Activated gamma-delta T cell treated with Interleukin-2 at 50 U/mL for 16 hours (primary cell): ENCODE measurements around the gene USP25.

Experiments used
- DNase-seq: peaks from one replicate; pipeline ENCODE4 v3.0.0-alpha.2; 2020

USP25 gene

GRCh38 chr21:15764878-15765277, 35.1 kb downstream of the USP25 start:
- no peak for DNase-seq

GRCh38 chr21:15766952-15767603, 37.3 kb downstream of the USP25 start:
- no peak for DNase-seq

- DNase-seq: no peak
Measured at GRCh38 chr21:15768045-15768601, 38.3 kb downstream of the USP25 start.

DNA sequence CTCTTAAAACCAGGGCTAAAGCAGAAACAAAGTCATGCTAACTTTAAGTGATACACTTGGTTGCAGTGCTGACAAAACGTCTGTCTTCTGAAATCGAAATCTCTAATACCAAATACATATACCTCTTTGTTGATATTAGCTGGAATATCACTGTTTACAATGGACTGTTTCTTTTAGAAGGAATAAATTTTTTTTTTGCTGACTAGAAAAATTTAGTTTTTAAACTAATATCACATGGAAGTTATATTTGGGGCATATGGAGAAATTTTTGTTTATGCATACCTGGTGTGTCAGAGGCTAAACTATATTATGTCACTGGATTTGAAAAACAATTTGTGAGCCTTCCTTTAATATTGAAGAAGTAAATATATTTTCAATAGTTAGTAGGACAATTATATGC, 39.1 kb downstream of the USP25 start:
- DNase-seq: no peak

GRCh38 chr21:15771311-15771710, 41.5 kb downstream of the USP25 start:
- DNase-seq: no peak

DNA sequence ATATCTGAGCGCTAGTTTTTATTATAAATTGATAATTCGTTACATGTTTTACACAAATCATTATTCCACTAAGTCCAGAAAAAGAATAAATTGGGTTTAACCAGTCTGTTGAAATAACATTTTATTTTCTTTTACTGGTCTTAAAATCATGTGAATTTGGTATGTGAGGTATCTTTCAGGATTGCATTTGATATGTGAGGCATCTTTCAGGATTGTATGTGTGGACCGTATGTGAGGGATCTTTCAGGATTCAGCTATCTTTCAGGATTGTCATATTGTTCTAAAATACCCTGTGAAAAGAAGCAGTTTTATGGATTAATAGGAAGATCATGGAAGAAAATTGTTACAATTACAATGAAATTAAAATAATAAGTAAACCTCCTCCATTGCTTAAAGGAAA, 42.9 kb downstream of the USP25 start:
- DNase-seq: no peak

DNA sequence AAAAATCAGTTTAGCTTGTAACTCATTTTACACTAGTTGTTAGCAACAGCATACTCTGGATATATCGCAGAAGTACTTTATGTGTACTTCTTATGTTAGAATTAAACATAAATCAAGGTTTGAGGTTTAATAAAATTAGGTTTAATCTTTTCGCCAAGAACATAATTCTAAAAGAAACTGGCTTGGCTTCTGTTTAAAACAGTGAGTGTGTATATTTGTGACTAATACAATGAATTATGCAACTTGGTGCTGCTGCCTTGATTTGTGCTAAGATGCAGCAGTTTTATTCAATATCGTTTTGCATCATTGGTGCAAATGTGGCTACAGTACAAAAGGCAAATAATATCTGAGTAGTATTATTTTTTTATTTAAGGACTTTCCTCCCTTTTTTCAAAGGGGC, 44.8 kb downstream of the USP25 start:
- no peak for DNase-seq

DNA sequence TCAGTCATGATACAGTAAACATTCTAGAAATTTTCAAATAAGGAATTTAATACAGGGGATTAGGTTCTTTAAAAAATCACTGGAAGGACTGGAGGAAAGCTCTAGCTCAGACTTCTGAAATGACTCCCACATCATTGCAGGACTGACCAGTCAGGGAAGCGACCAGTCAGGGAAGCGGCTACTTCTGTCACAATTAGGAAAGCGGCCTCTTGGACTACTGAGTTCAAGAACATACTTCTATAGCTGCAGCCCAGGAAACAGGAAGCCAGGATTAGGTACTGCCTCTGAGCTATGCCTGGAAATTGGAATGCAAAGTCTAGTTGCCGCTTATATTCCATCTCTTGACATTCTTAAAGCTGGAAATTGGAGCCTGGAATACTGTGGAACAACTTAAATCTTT, 45.5 kb downstream of the USP25 start:
- no peak for DNase-seq

- DNase-seq: no peak
Measured at GRCh38 chr21:15775981-15776380, 46.2 kb downstream of the USP25 start.

DNA sequence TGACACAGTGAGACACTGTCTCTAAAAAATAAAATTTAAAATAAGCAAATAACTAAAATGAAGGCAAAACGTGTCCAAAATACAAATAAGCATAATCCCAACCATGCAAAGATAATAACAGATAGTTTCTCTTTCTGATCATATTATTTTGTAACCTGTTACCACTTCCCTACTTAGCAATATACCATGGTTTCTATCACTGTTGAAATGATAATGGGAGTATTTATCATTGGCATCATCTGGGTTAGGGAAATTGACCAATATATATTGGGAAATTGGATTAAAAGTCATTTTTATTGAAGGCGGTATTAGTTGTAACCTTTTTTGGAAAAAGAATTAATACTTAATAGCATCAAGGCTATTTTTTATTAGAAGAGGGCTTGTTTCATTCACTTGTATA, 47.0 kb downstream of the USP25 start:
- DNase-seq: no peak

GRCh38 chr21:15781986-15782385, 52.2 kb downstream of the USP25 start:
- DNase-seq: no peak

- DNase-seq: no peak
Measured at GRCh38 chr21:15788847-15789523, 59.2 kb downstream of the USP25 start.

DNA sequence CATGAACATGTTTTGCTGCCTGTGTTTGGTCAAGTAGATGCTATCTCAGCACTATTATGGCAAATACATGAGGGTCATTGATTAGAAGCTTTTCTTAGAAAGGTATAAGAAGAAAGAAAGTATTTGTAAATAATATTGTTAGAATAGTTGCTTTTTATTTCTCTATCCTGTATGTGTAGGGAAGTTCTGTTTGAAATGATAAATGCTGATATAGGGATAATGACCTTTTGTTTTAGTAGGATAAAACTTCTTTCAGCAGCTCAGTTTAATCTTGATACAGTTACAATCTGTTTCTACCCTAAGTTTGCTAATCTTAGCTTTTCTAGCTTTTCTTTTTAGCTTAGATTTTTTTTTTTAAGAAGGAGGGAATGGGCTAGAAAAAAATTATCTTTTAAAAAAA, 63.3 kb downstream of the USP25 start:
- DNase-seq: no peak

DNA sequence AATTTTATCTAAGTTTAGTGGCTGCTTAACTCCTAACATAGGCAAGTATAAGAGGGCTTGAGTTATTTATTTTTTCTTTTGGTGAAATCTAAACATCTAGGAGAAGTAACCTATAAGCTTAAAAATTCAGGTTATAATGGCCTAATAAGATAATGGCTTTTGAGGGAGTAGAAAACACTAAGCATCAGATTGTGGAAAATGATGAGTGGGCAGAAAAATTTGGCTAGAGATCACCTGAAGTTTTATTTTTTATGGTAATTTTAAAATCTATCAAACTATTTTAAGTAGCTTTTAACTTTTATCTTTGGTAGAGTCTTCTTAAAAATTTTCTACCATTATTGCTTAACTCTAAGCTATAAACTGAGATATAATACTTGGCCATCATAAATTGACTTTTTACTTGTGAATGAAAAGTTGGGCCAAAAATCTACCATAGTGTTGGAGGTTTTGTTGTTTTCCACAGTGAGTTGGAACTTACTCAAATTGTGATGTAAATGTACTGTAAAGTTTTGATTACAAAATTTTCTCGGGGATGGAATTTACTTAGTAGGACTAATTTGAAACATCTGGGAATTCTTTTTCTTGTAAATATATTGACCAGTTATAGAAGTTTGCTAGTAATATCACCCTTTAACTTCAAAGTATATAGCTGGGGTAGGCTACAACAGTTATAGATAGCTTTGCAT, 63.9 kb downstream of the USP25 start:
- no peak for DNase-seq

DNA sequence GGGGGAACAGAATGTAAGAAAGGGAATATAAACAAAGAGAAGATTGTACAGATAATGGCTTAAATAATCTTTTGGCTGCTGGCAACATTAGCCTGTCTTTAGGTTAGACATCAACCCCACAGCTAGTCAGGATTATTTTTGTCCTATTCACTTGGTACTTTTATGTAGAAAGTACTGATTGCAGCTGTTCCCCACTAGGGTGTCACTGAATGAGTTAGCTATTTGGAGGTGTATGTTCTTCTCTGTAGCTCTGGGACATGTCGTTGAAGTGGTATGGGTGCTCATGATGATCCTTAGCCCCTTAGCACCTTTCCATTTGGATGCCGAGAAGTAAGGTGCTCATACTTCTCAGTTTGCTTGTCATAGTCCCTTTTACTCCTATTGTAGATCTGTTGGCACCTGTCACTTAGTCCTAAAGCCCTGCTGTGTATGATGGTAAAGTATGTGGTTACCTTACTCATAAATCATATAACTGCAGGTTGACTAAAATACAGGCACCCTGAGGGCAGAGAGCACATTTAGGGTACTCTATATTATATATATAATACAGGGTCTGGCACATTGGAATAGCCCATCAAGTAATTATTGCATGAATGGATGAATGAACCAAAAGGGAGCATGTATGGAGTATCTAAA, 64.6 kb downstream of the USP25 start:
- DNase-seq: no peak

DNA sequence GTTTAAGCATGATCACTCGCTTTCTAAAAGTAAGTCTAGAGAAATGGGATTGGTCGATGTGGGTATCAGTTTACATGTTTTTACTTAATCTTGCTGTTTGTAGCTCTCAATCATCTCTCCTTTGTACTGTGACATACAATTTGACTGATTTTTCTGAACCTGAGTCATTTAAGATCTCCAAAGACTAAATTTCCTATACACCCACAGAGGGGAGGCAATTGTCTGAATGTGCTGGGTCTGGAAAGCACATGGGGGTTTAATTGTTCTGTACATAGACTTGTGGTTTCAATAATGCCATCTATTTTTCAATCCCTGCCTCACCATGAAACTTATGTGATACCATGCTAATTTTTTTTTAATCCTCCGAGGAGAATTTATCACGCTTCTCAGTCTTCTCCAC, 65.8 kb downstream of the USP25 start:
- DNase-seq: no peak

DNA sequence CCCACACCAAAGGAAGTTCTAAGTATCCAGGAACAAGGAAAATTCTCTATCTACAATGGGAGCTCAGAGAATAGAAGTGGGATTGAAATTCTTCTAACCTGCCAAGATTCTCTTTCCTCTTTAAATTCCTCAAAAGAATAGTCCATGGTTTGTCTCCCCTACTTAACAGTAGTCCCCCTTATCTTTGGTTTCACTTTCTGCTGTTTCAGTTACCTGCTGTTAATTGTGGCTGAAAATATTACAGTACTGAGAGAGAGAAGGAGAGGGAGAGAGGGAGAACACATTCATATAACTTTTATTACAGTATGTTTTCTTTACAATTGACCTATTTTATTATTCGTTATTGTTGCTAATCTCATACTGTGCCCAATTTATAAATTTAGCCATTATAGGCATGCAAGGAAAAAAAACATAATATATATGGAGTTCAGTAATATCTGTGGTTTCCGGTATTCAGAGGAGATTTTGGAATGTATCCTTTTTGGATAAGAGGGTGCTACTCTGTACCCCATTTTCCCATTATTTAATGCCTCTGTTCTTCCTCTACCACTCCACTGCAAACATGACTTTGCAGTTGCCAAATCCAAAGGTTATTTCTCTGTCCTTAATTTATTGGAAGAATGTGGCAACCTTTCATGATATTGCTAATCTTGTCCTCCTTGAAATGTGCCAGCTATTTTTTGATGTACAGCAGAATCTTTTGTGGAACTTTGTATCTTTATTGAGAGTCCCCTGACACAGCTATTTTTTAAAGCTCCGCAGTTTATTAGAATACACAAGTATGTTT, 68.0 kb downstream of the USP25 start:
- no peak for DNase-seq

- DNase-seq: no peak
Measured at GRCh38 chr21:15801352-15801863, 71.6 kb downstream of the USP25 start.

DNA sequence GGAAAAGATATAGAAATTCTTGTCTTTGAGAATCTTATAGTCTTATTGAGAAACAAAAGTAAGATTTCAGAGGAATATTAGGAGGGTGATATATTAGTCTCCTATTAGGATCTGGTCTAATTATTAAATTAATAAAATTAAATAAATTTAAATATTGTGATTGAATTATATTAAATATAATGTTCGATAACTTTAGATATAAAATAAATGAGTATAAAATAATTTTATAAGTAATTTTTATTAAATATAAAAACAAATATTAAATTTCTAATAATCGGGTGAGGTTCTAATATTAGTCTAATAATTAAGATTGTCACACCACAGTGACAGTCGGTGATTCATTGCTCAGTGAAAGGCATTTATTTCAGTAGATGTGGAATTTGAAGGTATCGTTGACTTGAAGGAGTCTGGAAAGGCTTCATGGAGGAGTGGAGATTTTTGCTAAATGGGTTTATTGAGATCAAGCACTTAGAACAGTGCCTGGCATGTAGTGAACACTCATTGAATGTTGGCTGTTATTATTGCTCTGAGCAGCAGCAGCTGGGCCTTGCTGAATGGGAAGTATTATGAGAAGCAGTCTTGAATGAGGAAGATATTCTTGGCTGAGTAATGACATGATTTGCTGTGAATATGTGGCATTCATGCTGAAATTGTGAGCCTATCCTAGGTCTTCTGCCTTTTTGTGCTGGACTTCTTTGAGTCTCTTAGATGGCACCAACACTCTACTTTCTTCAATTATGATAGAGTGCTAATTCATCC, 74.6 kb downstream of the USP25 start:
- DNase-seq: no peak

DNA sequence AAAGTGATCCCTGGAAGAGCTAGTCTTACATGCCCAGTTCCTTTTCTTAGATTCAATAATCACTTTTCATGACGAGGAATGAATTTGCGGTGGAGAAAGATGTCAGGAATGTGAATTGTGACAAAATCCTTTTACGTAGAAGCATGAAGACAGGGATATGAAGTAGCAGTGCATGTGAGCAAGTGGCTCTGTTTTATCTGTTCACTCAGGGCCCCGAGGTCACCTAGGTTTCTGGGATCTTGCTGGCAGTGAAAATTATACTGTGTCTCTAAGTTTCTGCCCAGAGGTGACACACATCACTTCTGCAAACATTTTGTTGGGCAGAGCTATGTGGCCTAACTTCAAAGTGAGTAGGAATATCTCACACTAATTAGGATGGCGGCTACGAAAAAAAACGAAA, 79.3 kb downstream of the USP25 start:
- no peak for DNase-seq

DNA sequence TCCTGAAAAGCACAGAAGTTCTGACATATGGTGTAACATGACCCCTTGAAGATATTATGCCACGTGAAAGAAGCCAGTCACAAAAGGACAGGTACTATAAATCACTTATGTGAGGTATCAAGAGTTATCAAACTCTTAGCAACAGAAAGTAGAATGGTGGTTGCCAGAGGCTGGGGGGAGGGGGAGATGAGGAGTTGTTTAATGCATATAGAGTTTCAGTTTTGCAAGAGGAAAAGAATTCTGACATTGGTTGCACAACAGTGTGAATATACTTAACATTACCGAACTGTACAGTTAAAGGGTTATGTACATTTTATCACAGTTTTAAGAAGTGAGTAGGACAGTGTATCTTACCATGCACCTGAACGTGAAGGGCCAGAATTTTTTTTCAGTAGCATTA, 80.0 kb downstream of the USP25 start:
- no peak for DNase-seq

DNA sequence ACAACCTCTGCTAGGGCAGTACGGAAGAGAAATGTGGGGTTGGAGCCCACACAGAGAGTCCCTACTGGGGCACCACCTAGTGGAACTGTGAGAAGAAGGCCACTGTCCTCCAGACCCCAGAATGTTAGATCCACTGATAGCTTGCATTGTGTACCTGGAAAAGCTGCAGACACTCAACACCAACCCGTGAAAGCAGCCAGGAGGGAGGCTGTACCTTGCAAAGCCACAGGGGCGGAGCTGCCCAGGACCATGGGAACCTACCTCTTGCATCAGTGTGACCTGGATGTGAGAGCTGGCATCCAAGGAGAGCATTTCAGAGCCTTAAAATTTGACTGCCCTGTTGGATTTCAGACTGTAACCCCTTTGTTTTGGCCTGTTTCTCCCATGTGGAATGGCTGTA, 85.5 kb downstream of the USP25 start:
- DNase-seq: no peak
